Caco-2 (cell line): Measurements from ENCODE around the gene NFASC. TPM values are rescaled to one million over a fixed set of nuclear protein-coding genes. Genes with fewer than 3 reads are reported as not detected.

Experiments
- BruUV-seq: library from RNA; stranded (reverse); fragments of 400-500 nt; replicated peaks from 2 replicates; lab custom pipeline; 2021; lab: Mats Ljungman, UMichigan
- CTCF ChIA-PET: fragments of 300-600 bp; sonication (Branson Sonifier 250); formaldehyde crosslinking; loops from one replicate; lab custom pipeline; 2022; ENCODE audit warnings: antibody characterized with exemption; lab: Charles Lee
- POLR2A ChIA-PET: fragments of 300-600 bp; sonication (Branson Sonifier 250); formaldehyde crosslinking; loops from one replicate; lab custom pipeline; 2022; ENCODE audit warnings: antibody characterized with exemption; lab: Charles Lee
- DNase-seq, 2 experiments: peaks; one replicate each; pipeline versions ENCODE4 v3.0.0 to v3.0.0-alpha.2; 2020 to 2022
- H3K27me3 ChIP-seq: replicated peaks from 2 replicates; pipeline ENCODE4 v1.6.0; 2011; ENCODE audit warnings: low read length; ENCODE audit not compliant: control insufficient read depth, insufficient read depth
- H3K36me3 ChIP-seq: 2 replicates; pipeline ENCODE4 v1.5.1; 2011; ENCODE audit warnings: low read length; ENCODE audit not compliant: control insufficient read depth, insufficient read depth
- H3K4me1 ChIP-seq: fragments of 250-450 bp; sonication (Bioruptor Pico); 2 replicates; pipeline ENCODE4 v1.5.1; 2020; ENCODE audit warnings: mild to moderate bottlenecking
- H3K4me3 ChIP-seq: 2 replicates; pipeline ENCODE4 v1.5.1; 2011; ENCODE audit warnings: low read depth, mild to moderate bottlenecking, control low read depth, low read length
- H3K9me3 ChIP-seq: fragments of 250-450 bp; sonication (Bioruptor Pico); 2 replicates; pipeline ENCODE4 v1.5.1; 2020; ENCODE audit warnings: mild to moderate bottlenecking, moderate library complexity
- H3K27ac Mint-ChIP-seq: one replicate; pipeline ENCODE4 v1.8.0; 2022; ENCODE audit warnings: mixed read lengths; ENCODE audit not compliant: unreplicated experiment
- H3K27me3 Mint-ChIP-seq: one replicate; pipeline ENCODE4 v1.8.0; 2022; ENCODE audit warnings: mixed read lengths; ENCODE audit not compliant: insufficient read depth, unreplicated experiment
- H3K36me3 Mint-ChIP-seq: one replicate; pipeline ENCODE4 v1.8.0; 2022; ENCODE audit warnings: mild to moderate bottlenecking, mixed read lengths; ENCODE audit not compliant: insufficient read depth, unreplicated experiment
- H3K4me1 Mint-ChIP-seq: one replicate; pipeline ENCODE4 v1.8.0; 2022; ENCODE audit warnings: low read depth, mixed read lengths; ENCODE audit not compliant: unreplicated experiment
- H3K4me3 Mint-ChIP-seq: one replicate; pipeline ENCODE4 v1.8.0; 2022; ENCODE audit warnings: mild to moderate bottlenecking, moderate library complexity, mixed read lengths; ENCODE audit not compliant: unreplicated experiment
- H3K9me3 Mint-ChIP-seq: one replicate; pipeline ENCODE4 v1.8.0; 2022; ENCODE audit warnings: mixed read lengths; ENCODE audit not compliant: unreplicated experiment
- CTCF ChIP-seq, 2 experiments: fragments of 200-600 bp in 1 of 2; IDR thresholded peaks; 1 replicate in 1 of 2; 2 replicates in 1 of 2; pipeline versions ENCODE4 v1.5.1 to v1.8.0; 2011 to 2022; ENCODE audit warnings: antibody characterized with exemption in 1 of 2, control low read depth in 1 of 2, inconsistent platforms in 1 of 2, low read depth in 1 of 2, low read length in 1 of 2, mild to moderate bottlenecking in 1 of 2, moderate library complexity in 1 of 2; ENCODE audit not compliant: insufficient read depth in 1 of 2, severe bottlenecking in 1 of 2, unreplicated experiment in 1 of 2
- intact Hi-C: fragments of 100-400 bp; cut with micrococcal nuclease; formaldehyde crosslinking; loops from one replicate; pipeline ENCODE4 v1.10.0; 2022; ENCODE audit not compliant: unreplicated experiment
- total RNA-seq: library from RNA; stranded (reverse); gene quantifications from 2 replicates; pipeline ENCODE4 v1.2.3, GENCODE V29; 2022

Gene NFASC
- total RNA-seq, 1 experiment from 2014 or later, result 1.3 TPM

GRCh38 chr1:204875255-204875654 lies 4.6 kb downstream of the NFASC start:
- H3K36me3 Mint-ChIP-seq, result no peaks in the 10 kb centered on the region
- H3K9me3 Mint-ChIP-seq, result no peaks in the 10 kb centered on the region
- H3K4me1 Mint-ChIP-seq, result no peaks in the 10 kb centered on the region
- DNase-seq, result no peak
- CTCF ChIA-PET, result no interaction called here
- Histone ChIP-seq H3K27me3 (no peaks in the 10 kb centered on the region), H3K9me3 (no peaks in the 10 kb centered on the region), H3K36me3 (no peaks in the 10 kb centered on the region), H3K4me3 (no peak overlapping the region), H3K4me1 (no peaks in the 10 kb centered on the region)
- no peaks in the 10 kb centered on the region for H3K27me3 Mint-ChIP-seq
- POLR2A ChIA-PET, result no interaction called here
- no peak overlapping the region for H3K27ac Mint-ChIP-seq
- intact Hi-C loops, result no loop called here
- no peak for TF ChIP-seq CTCF (IDR thresholded peaks at IDR 0.05; ENCODE audit: insufficient read depth in 1 of 2, low read depth in 1 of 2, low read length in 1 of 2, severe bottlenecking in 1 of 2, unreplicated experiment in 1 of 2)
- no peak overlapping the region for H3K4me3 Mint-ChIP-seq
- no TSS peak for BruUV-seq

- H3K36me3 ChIP-seq, result no peaks in the 10 kb centered on the region
- no peaks in the 10 kb centered on the region for H3K9me3 ChIP-seq
- Mint-ChIP-seq H3K9me3 (no peaks in the 10 kb centered on the region), H3K27ac (no peak overlapping the region), H3K36me3 (no peaks in the 10 kb centered on the region), H3K27me3 (no peaks in the 10 kb centered on the region), H3K4me3 (no peak overlapping the region), H3K4me1 (no peaks in the 10 kb centered on the region)
- no peaks in the 10 kb centered on the region for H3K4me1 ChIP-seq
- no TSS peak for BruUV-seq
- POLR2A ChIA-PET, result no interaction called here
- CTCF ChIA-PET, result no interaction called here
- H3K4me3 ChIP-seq, result no peak overlapping the region
- TF ChIP-seq CTCF (IDR thresholded peaks at IDR 0.05; ENCODE audit: insufficient read depth in 1 of 2, low read depth in 1 of 2, low read length in 1 of 2, severe bottlenecking in 1 of 2, unreplicated experiment in 1 of 2), result no peak
- intact Hi-C loops, result no loop called here
- no peak for DNase-seq
- H3K27me3 ChIP-seq, result no peaks in the 10 kb centered on the region
These were observed 8.1 kb downstream of the NFASC start for GRCh38 chr1:204878621-204879234.

DNA sequence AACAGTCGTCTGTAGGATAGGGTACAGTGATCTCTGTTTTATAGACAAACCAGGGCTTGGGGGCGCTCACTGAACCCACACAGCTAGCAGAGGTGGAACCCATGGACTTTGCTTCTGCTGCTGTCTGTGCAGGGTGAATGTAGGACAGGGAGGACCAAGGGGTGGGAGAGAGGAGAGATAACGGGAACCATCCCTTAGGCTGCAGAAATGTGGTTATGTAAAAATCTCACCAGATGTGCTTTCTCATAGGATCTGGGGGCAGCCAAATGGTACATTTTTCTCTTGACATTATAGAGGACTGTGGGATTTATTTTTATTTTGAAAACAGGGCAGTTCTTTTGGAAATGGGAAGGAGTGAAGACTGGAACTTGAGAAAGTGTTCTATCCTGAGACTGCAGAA lies 8.7 kb downstream of the NFASC start:
- no TSS peak for BruUV-seq
- Histone ChIP-seq H3K27me3 (no peaks in the 10 kb centered on the region), H3K36me3 (no peaks in the 10 kb centered on the region), H3K4me1 (no peaks in the 10 kb centered on the region), H3K4me3 (no peak overlapping the region), H3K9me3 (no peaks in the 10 kb centered on the region)
- intact Hi-C loops, result no loop called here
- DNase-seq, result no peak
- POLR2A ChIA-PET, result no interaction called here
- Mint-ChIP-seq H3K4me1 (no peaks in the 10 kb centered on the region), H3K36me3 (no peaks in the 10 kb centered on the region), H3K9me3 (no peaks in the 10 kb centered on the region), H3K4me3 (no peak overlapping the region), H3K27me3 (no peaks in the 10 kb centered on the region), H3K27ac (no peak overlapping the region)
- CTCF ChIA-PET, result no interaction called here
- TF ChIP-seq CTCF (IDR thresholded peaks at IDR 0.05; ENCODE audit: insufficient read depth in 1 of 2, low read depth in 1 of 2, low read length in 1 of 2, severe bottlenecking in 1 of 2, unreplicated experiment in 1 of 2), result no peak
